Measurements from ENCODE around the gene PRICKLE4.
"Not testable (repeated sequence)": the region's sequence is repeated elsewhere in the genome, so short reads cannot be mapped to it uniquely, and the experiment has no call there.

PRICKLE4 gene

GRCh38 chr6:41746107-41746506 is 34.5 kb upstream of the PRICKLE4 start:
- no peak for DNase-seq

- DNase-seq = no peak
Observed at GRCh38 chr6:41747256-41748101, 33.1 kb upstream of the PRICKLE4 start, which contains the start of gene PGC. PGC (minus strand) TSS chr6:41747397; CDS start chr6:41747334, 63 bp downstream.

- DNase-seq = no peak
Observed at GRCh38 chr6:41748102-41748477, 32.5 kb upstream of the PRICKLE4 start.

- no peak for DNase-seq
Observed at GRCh38 chr6:41748542-41748941, 32.0 kb upstream of the PRICKLE4 start.

- no peak for DNase-seq
Observed at GRCh38 chr6:41750374-41750773, 30.2 kb upstream of the PRICKLE4 start.

- DNase-seq = no peak
Observed at GRCh38 chr6:41755895-41756294, 24.7 kb upstream of the PRICKLE4 start.

GRCh38 chr6:41756354-41756753 is 24.2 kb upstream of the PRICKLE4 start:
- no peak for DNase-seq

- DNase-seq = no peak
Observed at GRCh38 chr6:41757271-41757670, 23.3 kb upstream of the PRICKLE4 start.

- DNase-seq = no peak
Observed at GRCh38 chr6:41757931-41758640, 22.5 kb upstream of the PRICKLE4 start.

GRCh38 chr6:41758641-41759035 is 21.9 kb upstream of the PRICKLE4 start:
- no peak for DNase-seq

- DNase-seq = no peak
Observed at GRCh38 chr6:41759106-41759904, 21.3 kb upstream of the PRICKLE4 start.

GRCh38 chr6:41759905-41760579 is 20.5 kb upstream of the PRICKLE4 start:
- no peak for DNase-seq

- no peak for DNase-seq
Observed at GRCh38 chr6:41763470-41763869, 17.1 kb upstream of the PRICKLE4 start.

- DNase-seq = not testable (repeated sequence)
Observed at GRCh38 chr6:41766043-41766664, 14.4 kb upstream of the PRICKLE4 start.

GRCh38 chr6:41767112-41767833 is 13.3 kb upstream of the PRICKLE4 start:
- no peak for DNase-seq

GRCh38 chr6:41768545-41769308 is 11.9 kb upstream of the PRICKLE4 start:
- DNase-seq = no peak

- no peak for DNase-seq
Observed at GRCh38 chr6:41769376-41769775, 11.2 kb upstream of the PRICKLE4 start.

GRCh38 chr6:41770381-41771057 is 10.1 kb upstream of the PRICKLE4 start:
- DNase-seq = no peak

- DNase-seq = no peak
Observed at GRCh38 chr6:41771058-41771983, 9.3 kb upstream of the PRICKLE4 start.
